NT2/D1 (cell line): ENCODE measurements around the gene TRIP6.

Source experiments
- DNase-seq: peaks from one replicate; pipeline ENCODE4 v3.0.0-alpha.2; 2011; ENCODE audit warnings: low read depth, low spot score
- H3K27me3 ChIP-seq: 2 replicates; pipeline ENCODE4 v1.6.0; 2011; ENCODE audit warnings: mild to moderate bottlenecking; ENCODE audit not compliant: insufficient read length, insufficient read depth
- H3K36me3 ChIP-seq: 2 replicates; pipeline ENCODE4 v1.6.1; 2011; ENCODE audit warnings: mild to moderate bottlenecking, low read length, mixed read lengths; ENCODE audit not compliant: insufficient read depth, insufficient read length
- H3K4me1 ChIP-seq: 2 replicates; pipeline ENCODE4 v1.5.1; 2011; ENCODE audit not compliant: insufficient read depth, insufficient read length
- H3K4me3 ChIP-seq: 2 replicates; pipeline ENCODE4 v1.5.1; 2011; ENCODE audit warnings: low read depth; ENCODE audit not compliant: insufficient read length
- H3K9ac ChIP-seq: 2 replicates; pipeline ENCODE4 v1.6.0; 2011; ENCODE audit warnings: low read depth; ENCODE audit not compliant: insufficient read length
- H3K9me3 ChIP-seq: 2 replicates; pipeline ENCODE4 v1.5.1; 2011; ENCODE audit warnings: mild to moderate bottlenecking, low read length; ENCODE audit not compliant: insufficient read depth
- SUZ12 ChIP-seq: IDR thresholded peaks from 2 replicates; pipeline ENCODE4 v1.6.1; 2011; ENCODE audit not compliant: insufficient read length, insufficient read depth; ENCODE audit errors: extremely low read depth
- YY1 ChIP-seq: IDR thresholded peaks from 2 replicates; pipeline ENCODE4 v1.6.1; 2011; ENCODE audit not compliant: insufficient read length, insufficient read depth
- ZNF274 ChIP-seq: IDR thresholded peaks from 2 replicates; pipeline ENCODE4 v1.6.1; 2011; ENCODE audit warnings: mild to moderate bottlenecking, low read depth, low read length

Gene TRIP6

DNA sequence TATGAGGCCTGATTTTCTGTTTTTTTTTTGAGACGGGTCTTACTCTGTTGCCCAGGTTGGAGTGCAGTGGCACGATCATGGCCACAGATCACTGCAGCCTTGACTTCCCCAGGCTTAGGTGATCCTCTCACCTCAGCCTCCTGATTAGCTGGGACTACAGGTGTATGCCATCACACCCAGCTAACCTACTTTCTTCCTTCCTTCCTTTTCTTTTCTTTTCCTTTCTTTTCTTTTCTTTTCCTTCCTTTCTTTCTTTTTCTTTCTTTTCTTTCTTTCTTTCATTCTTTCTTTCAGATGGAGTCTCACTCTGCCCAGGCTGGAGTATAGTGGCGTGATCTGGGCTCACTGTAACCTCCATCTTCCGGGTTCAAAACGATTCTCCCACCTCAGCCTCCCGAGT, 11.5 kb downstream of the TRIP6 start:
- no peak for TF ChIP-seq SUZ12
- no peak for TF ChIP-seq YY1
- TF ChIP-seq ZNF274 = no peak

DNA sequence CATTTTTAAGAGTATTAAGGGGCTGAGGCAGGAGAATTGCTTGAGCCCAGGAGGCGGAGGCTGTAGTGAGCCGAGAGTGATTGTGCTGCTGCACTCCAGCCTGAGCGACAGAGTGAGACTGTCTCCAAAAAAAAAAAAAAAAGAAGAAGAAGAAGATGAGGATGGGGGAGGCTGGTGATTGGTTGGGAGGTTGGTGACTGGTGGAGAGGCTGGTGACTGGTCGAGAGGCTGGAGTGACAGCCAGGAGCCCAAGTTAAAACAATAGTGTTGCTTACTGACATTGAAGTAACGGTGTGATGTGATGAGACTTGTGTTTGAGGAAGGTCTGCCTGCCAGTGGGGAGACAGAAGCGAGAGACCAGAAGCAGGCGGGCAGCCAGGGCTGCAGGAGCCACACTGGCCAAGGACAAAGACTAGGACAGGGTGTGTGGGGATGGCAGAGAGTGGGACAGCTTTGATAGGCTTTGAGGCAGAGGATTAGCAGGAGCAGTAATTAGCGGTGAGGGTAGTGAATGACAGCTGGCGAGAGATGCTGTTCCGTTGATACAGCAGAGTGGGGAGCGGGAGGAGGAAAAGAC, 12.6 kb downstream of the TRIP6 start:
- Histone ChIP-seq H3K36me3 (peaks cover 80% of the 10 kb centered on the region), H3K9me3 (no peaks in the 10 kb centered on the region), H3K4me3 (no peak overlapping the region), H3K9ac (no peak overlapping the region), H3K4me1 (peaks cover 5% of the 10 kb centered on the region), H3K27me3 (no peaks in the 10 kb centered on the region)
- DNase-seq = no peak
- TF ChIP-seq ZNF274 = no peak
- no peak for TF ChIP-seq SUZ12
- no peak for TF ChIP-seq YY1

More for the DNA sequence above, 11.5 kb downstream of the TRIP6 start:
- H3K9me3 ChIP-seq = no peaks in the 10 kb centered on the region
- no peak for DNase-seq
- peaks cover 77% of the 10 kb centered on the region for H3K36me3 ChIP-seq
- H3K27me3 ChIP-seq = no peaks in the 10 kb centered on the region
- peaks cover 7% of the 10 kb centered on the region for H3K4me1 ChIP-seq
- no peak overlapping the region for H3K4me3 ChIP-seq
- H3K9ac ChIP-seq = no peak overlapping the region

DNA sequence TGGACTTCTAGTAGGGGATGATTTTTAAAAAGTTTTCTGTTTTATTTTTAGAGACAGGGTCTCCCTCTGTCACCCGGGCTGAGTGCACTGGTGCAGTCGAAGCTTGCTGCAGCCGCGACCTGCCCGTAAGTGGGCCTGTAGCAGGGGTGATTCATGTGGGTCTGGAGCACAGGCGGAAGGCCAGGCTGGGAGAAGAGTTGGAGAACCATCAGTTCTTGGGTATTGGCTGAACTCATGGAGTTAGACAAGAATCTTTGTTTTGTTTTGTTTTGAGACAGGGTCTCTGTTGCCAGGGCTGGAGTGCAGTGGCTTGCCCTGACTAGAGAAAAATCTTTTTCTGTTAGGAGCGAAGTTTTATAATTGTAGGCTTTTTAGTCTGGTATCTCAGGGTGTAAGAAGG, 13.5 kb downstream of the TRIP6 start:
- Histone ChIP-seq H3K27me3 (no peaks in the 10 kb centered on the region), H3K4me3 (no peak overlapping the region), H3K36me3 (peaks cover 87% of the 10 kb centered on the region), H3K9ac (no peak overlapping the region), H3K4me1 (peaks cover 5% of the 10 kb centered on the region), H3K9me3 (no peaks in the 10 kb centered on the region)
- TF ChIP-seq SUZ12 (no peak), YY1 (no peak), ZNF274 (no peak)
- no peak for DNase-seq

DNA sequence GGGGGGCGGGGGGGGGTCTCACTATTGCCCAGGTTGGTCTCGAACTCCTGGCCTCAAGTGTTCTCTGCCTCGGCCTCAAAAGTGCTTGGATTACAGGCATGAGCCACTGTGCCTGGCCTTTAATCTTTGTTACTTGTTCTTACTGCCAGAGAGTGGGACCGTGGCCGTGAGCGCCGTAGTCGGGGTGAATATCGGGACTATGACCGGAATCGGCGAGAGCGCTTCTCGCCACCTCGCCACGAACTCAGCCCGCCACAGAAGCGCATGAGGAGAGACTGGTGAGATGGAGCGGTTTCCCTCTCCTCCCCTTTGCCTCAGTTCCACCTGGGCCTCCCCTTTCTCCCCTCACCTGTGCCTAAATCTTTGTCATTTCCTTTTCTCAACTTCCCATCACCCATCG, 13.9 kb downstream of the TRIP6 start:
- Histone ChIP-seq H3K4me1 (peaks cover 8% of the 10 kb centered on the region), H3K9me3 (no peaks in the 10 kb centered on the region), H3K27me3 (no peaks in the 10 kb centered on the region), H3K4me3 (no peak overlapping the region), H3K36me3 (peaks cover 87% of the 10 kb centered on the region), H3K9ac (no peak overlapping the region)
- no peak for DNase-seq
- TF ChIP-seq ZNF274 (no peak), YY1 (no peak), SUZ12 (no peak)

DNA sequence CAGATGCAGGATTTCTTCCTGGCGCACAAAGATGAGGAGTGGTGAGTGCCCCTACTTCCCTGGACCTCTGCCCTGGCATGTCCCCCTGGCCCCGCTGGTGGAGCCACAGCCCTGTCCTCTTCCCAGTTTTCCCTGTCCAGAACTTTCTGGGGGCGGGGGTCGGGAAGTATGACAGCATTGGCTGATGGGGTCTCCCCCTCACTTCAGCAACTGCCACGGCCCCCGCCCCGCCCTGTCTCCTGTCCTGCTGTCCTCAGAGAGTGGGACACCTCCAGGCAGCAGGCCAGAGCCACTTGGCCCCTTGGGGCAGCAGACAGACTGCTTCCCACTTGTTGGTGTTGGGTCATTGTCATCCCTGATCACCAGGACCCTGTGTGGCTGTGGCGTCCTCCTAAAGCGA, 15.0 kb downstream of the TRIP6 start:
- no peak for DNase-seq

DNA sequence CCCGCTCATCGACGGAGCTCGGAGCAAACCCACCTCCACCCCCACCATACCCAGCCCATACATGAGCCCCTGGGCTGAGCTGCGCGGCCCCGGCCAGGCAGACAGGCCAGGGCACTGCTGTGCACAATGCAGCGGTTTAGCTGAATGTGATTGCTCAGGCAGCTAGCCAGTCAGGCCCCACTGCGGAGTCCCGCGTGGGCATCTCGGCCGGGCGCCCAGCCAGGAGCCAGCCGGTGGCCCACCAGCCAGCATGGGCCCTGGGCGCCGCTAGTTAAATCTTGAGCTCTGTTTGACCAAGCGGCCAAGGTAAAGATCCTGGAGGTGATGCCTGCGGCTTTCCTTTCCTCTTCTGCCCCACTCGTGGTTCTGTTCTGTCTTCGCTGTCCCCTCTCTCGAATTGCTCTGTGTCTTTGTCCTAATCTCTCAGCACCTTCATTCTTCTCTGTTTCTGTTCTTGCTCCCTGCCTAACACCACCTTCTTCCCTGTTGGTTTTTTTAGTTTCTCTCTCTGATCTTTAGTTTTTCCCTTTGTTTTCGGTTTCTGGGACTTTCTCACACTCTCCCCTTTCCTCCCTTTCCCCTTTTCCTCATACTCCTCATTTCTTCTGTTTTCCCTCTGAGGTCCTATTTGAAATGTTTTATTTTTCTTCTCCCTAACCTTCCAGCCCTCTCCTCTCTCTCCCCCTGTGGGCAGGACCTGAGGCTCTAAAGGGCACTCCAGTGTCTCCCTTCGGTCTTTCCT, 15.8 kb downstream of the TRIP6 start:
- no peak for TF ChIP-seq SUZ12
- no peak for TF ChIP-seq ZNF274
- TF ChIP-seq YY1 = no peak
- Histone ChIP-seq H3K4me3 (no peak overlapping the region), H3K9me3 (no peaks in the 10 kb centered on the region), H3K27me3 (no peaks in the 10 kb centered on the region), H3K9ac (no peak overlapping the region), H3K4me1 (peaks cover 13% of the 10 kb centered on the region), H3K36me3 (peaks cover 89% of the 10 kb centered on the region)
- no peak for DNase-seq

More for the DNA sequence above, 15.0 kb downstream of the TRIP6 start:
- no peak for TF ChIP-seq SUZ12
- TF ChIP-seq ZNF274 = no peak
- no peak for TF ChIP-seq YY1
- H3K27me3 ChIP-seq = no peaks in the 10 kb centered on the region
- H3K9ac ChIP-seq = no peak overlapping the region
- H3K4me3 ChIP-seq = no peak overlapping the region
- H3K4me1 ChIP-seq = peaks cover 10% of the 10 kb centered on the region
- peaks cover 87% of the 10 kb centered on the region for H3K36me3 ChIP-seq
- H3K9me3 ChIP-seq = no peaks in the 10 kb centered on the region

DNA sequence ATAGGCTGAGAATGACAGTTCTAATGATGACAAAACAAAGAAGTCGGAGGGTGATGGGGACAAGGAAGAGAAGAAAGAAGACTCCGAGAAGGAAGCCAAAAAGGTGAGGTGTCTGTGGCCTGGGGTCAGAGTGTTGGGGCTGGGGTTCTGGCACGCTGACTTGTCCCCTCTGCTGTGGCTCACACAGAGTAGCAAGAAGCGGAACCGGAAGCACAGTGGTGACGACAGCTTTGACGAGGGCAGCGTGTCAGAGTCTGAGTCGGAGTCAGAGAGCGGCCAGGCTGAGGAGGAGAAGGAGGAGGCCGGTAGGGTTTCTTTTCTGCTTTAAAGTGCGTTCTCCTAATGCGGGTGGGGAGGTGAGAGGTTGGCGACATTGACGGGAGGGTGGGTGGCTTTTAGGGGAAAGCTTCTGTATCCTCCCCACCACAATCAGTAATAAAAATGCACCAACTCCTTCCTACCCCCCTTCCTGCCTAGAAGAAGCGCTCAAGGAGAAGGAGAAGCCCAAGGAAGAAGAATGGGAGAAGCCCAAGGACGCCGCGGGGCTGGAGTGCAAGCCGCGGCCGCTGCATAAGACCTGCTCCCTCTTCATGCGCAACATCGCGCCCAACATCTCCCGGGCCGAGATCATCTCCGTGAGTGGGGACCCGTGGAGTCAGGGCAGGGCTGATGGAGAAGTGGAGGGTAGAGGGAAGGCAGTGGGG, 17.7 kb downstream of the TRIP6 start:
- DNase-seq = no peak
- no peak overlapping the region for H3K4me3 ChIP-seq
- H3K4me1 ChIP-seq = peaks cover 13% of the 10 kb centered on the region
- H3K9me3 ChIP-seq = no peaks in the 10 kb centered on the region
- H3K27me3 ChIP-seq = no peaks in the 10 kb centered on the region
- TF ChIP-seq ZNF274 (no peak), SUZ12 (no peak), YY1 (no peak)
- H3K36me3 ChIP-seq = peaks cover 87% of the 10 kb centered on the region
- H3K9ac ChIP-seq = no peak overlapping the region
